HCT116 (cell line): ENCODE results near the gene COL15A1. TPM values are rescaled to one million over a fixed set of nuclear protein-coding genes. Genes with fewer than 3 reads are reported as not detected.

Experiments
- ATAC-seq: fragments of 200-7000 bp; cut with Tn5 transposase; 2 replicates; pipeline ENCODE4 v1.9.1; 2020; ENCODE audit warnings: mild to moderate bottlenecking, moderate library complexity
- BruUV-seq: library from RNA; stranded (reverse); fragments of 400-500 nt; replicated peaks from 2 replicates; lab custom pipeline; 2021; lab: Mats Ljungman, UMichigan
- CTCF ChIA-PET: fragments of 300-600 bp; sonication (Branson Sonifier 250); formaldehyde crosslinking; loops from one replicate; lab custom pipeline; 2021; ENCODE audit warnings: antibody characterized with exemption; lab: Charles Lee
- POLR2A ChIA-PET: fragments of 300-600, 350-600 bp; sonication (Branson Sonifier 250); formaldehyde crosslinking; loops from one replicate; lab custom pipeline; 2021; ENCODE audit warnings: antibody characterized with exemption; lab: Charles Lee
- RAD21 ChIA-PET, 2 experiments: fragments of 300-600 bp; sonication (Branson Sonifier 250); formaldehyde crosslinking; loops; one replicate each; lab custom pipeline; 2023; ENCODE audit warnings: low total read pairs in 2 of 2; ENCODE audit not compliant: uncharacterized antibody in 2 of 2, unreplicated experiment in 2 of 2, low non-redundant PET in 1 of 2; lab: Charles Lee
- DNase-seq: peaks from one replicate; pipeline ENCODE4 v3.0.0-alpha.2; 2010; ENCODE audit warnings: low read depth, low spot score
- H2AFZ ChIP-seq: fragments of 200-600 bp; shearing (Covaris generic), sonication (generic); 2 replicates; pipeline ENCODE4 v1.6.1; 2017; ENCODE audit warnings: low read depth, mixed run types, mixed read lengths, antibody characterized with exemption, low read length; ENCODE audit not compliant: poor library complexity, severe bottlenecking
- H3K27ac ChIP-seq: 2 replicates; pipeline ENCODE4 v1.5.1; 2012; ENCODE audit warnings: low read depth, low read length
- H3K27me3 ChIP-seq: fragments of 200-600 bp; sonication (generic); 2 replicates; pipeline ENCODE4 v1.6.1; 2016; ENCODE audit warnings: mixed run types, low read length, mixed read lengths; ENCODE audit not compliant: insufficient read depth
- H3K36me3 ChIP-seq, 2 experiments: fragments of 200-500 bp in 1 of 2; fragments of 200-600 bp in 1 of 2; sonication (Bioruptor generic) in 1 of 2; sonication (generic) in 1 of 2; 2 replicates each; pipeline versions ENCODE4 v1.5.1 to v1.6.1; 2014 to 2016; ENCODE audit warnings: low read length in 2 of 2, inconsistent platforms in 1 of 2, mixed read lengths in 1 of 2, mixed run types in 1 of 2; ENCODE audit not compliant: insufficient read depth in 2 of 2, control insufficient read depth in 1 of 2
- H3K4me1 ChIP-seq, 2 experiments: fragments of 200-600 bp in 1 of 2; sonication (generic) in 1 of 2; 2 replicates each; pipeline versions ENCODE4 v1.5.1 to v1.6.1; 2012 to 2017; ENCODE audit warnings: low read length in 2 of 2, inconsistent platforms in 1 of 2, mild to moderate bottlenecking in 1 of 2, mixed read lengths in 1 of 2, mixed run types in 1 of 2, moderate library complexity in 1 of 2; ENCODE audit not compliant: insufficient read depth in 2 of 2, control insufficient read depth in 1 of 2
- H3K4me2 ChIP-seq: fragments of 200-600 bp; sonication (generic); 2 replicates; pipeline ENCODE4 v1.6.1; 2017; ENCODE audit warnings: mixed run types, low read length, mixed read lengths
- H3K4me3 ChIP-seq, 2 experiments: fragments of 200-600 bp in 1 of 2; sonication (generic) in 1 of 2; replicated peaks in 1 of 2; 2 replicates each; pipeline ENCODE4 v1.5.1; 2011 to 2016; ENCODE audit warnings: low read length in 2 of 2, control low read depth in 1 of 2, low read depth in 1 of 2, mild to moderate bottlenecking in 1 of 2, mixed read lengths in 1 of 2, mixed run types in 1 of 2
- H3K79me2 ChIP-seq: fragments of 200-600 bp; sonication (generic); 2 replicates; pipeline ENCODE4 v1.6.1; 2017; ENCODE audit warnings: mild to moderate bottlenecking, mixed run types, low read length, moderate library complexity, mixed read lengths; ENCODE audit not compliant: insufficient read depth
- H3K9ac ChIP-seq: fragments of 200-600 bp; sonication (generic); 2 replicates; pipeline ENCODE4 v1.6.1; 2016; ENCODE audit warnings: low read length, mixed read lengths
- H3K9me2 ChIP-seq: fragments of 200-600 bp; sonication (generic), shearing (Covaris generic); 2 replicates; pipeline ENCODE4 v1.6.1; 2017; ENCODE audit warnings: mixed run types, mild to moderate bottlenecking, moderate library complexity; ENCODE audit not compliant: insufficient read depth
- H3K9me3 ChIP-seq, 2 experiments: fragments of 200-500 bp in 1 of 2; fragments of 200-600 bp in 1 of 2; sonication (Bioruptor generic) in 1 of 2; sonication (generic) in 1 of 2; 2 replicates each; pipeline ENCODE4 v1.6.1; 2014 to 2017; ENCODE audit warnings: low read length in 2 of 2, mixed read lengths in 2 of 2, inconsistent platforms in 1 of 2, low read depth in 1 of 2, mild to moderate bottlenecking in 1 of 2, mixed run types in 1 of 2, moderate library complexity in 1 of 2; ENCODE audit not compliant: control insufficient read depth in 1 of 2, insufficient read depth in 1 of 2
- H4K20me1 ChIP-seq: fragments of 200-600 bp; sonication (generic), shearing (Covaris generic); 2 replicates; pipeline ENCODE4 v1.6.1; 2017; ENCODE audit warnings: mixed run types, mild to moderate bottlenecking, moderate library complexity; ENCODE audit not compliant: insufficient read depth
- ATF3 ChIP-seq: IDR thresholded peaks from 2 replicates; pipeline ENCODE4 v1.6.1; 2012
- CEBPB ChIP-seq: IDR thresholded peaks from 2 replicates; pipeline ENCODE4 v1.6.1; 2012; ENCODE audit warnings: low read depth
- CTCF ChIP-seq, 3 experiments: fragments of 200-600 bp in 1 of 3; sonication (generic) in 1 of 3; IDR thresholded peaks in 2 of 3; conservative IDR thresholded peaks in 1 of 3; 2 replicates each; pipeline ENCODE4 v1.5.1; 2012 to 2017; ENCODE audit warnings: low read depth in 2 of 3, low read length in 2 of 3, antibody characterized with exemption in 1 of 3, borderline replicate concordance in 1 of 3, control low read depth in 1 of 3, mild to moderate bottlenecking in 1 of 3, mixed read lengths in 1 of 3, mixed run types in 1 of 3, moderate library complexity in 1 of 3; ENCODE audit not compliant: insufficient read depth in 1 of 3
- ELF1 ChIP-seq: IDR thresholded peaks from 2 replicates; pipeline ENCODE4 v1.6.1; 2012; ENCODE audit warnings: low read depth, borderline replicate concordance
- EZH2 ChIP-seq: fragments of 200-600 bp; sonication (generic); IDR thresholded peaks from 2 replicates; pipeline ENCODE4 v1.6.1; 2017; ENCODE audit warnings: antibody characterized with exemption, mixed run types
- FOSL1 ChIP-seq: IDR thresholded peaks from 2 replicates; pipeline ENCODE4 v1.6.1; 2012; ENCODE audit warnings: low read depth
- JUND ChIP-seq: IDR thresholded peaks from 2 replicates; pipeline ENCODE4 v1.6.1; 2012
- MAX ChIP-seq: IDR thresholded peaks from 2 replicates; pipeline ENCODE4 v1.6.1; 2012
- POLR2A ChIP-seq: IDR thresholded peaks from 2 replicates; pipeline ENCODE4 v1.7.0; 2011; ENCODE audit warnings: borderline replicate concordance; ENCODE audit not compliant: insufficient read depth, insufficient read length; ENCODE audit errors: extremely low read depth
- RAD21 ChIP-seq: IDR thresholded peaks from 2 replicates; pipeline ENCODE4 v1.6.1; 2012; ENCODE audit warnings: low read depth, mild to moderate bottlenecking
- REST ChIP-seq: IDR thresholded peaks from 2 replicates; pipeline ENCODE4 v1.6.1; 2012; ENCODE audit warnings: low read depth
- SIN3A ChIP-seq: IDR thresholded peaks from 2 replicates; pipeline ENCODE4 v1.6.1; 2012; ENCODE audit warnings: low read depth
- SP1 ChIP-seq: IDR thresholded peaks from 2 replicates; pipeline ENCODE4 v1.6.1; 2012; ENCODE audit warnings: low read depth
- YY1 ChIP-seq: IDR thresholded peaks from 2 replicates; pipeline ENCODE4 v1.6.1; 2011; ENCODE audit warnings: low read length, low read depth, moderate library complexity, mild to moderate bottlenecking; ENCODE audit not compliant: insufficient replicate concordance; ENCODE audit errors: extremely low read depth
- ZBTB33 ChIP-seq: IDR thresholded peaks from 2 replicates; pipeline ENCODE4 v1.6.1; 2011; ENCODE audit warnings: mild to moderate bottlenecking, low read length, moderate library complexity; ENCODE audit not compliant: insufficient replicate concordance; ENCODE audit errors: extremely low read depth
- ZNF274 ChIP-seq: fragments of 200-500 bp; sonication (Bioruptor generic); IDR thresholded peaks from 2 replicates; pipeline ENCODE4 v1.6.1; 2014; ENCODE audit warnings: mild to moderate bottlenecking, low read depth, low read length, inconsistent platforms
- intact Hi-C: fragments of 100-400 bp; cut with micrococcal nuclease; formaldehyde crosslinking; loops from 2 replicates; pipeline ENCODE4 v1.10.0; 2022
- total RNA-seq: library from RNA; stranded (reverse); gene quantifications from one replicate; pipeline ENCODE4 v1.2.1, GENCODE V29; 2021; ENCODE audit not compliant: unreplicated experiment

COL15A1 gene
- total RNA-seq, 1 experiment from 2014 or later: 0.15 TPM

GRCh38 chr9:98944057-98944733, 488 bp downstream of the COL15A1 start (continued):
- TF ChIP-seq ZBTB33: no peak
- no peak for TF ChIP-seq FOSL1
- no peak for TF ChIP-seq SP1
- no peak for TF ChIP-seq MAX
- no peak for TF ChIP-seq POLR2A
- TF ChIP-seq, all 23 proteins: peak for 0

GRCh38 chr9:98944734-98945074, 997 bp downstream of the COL15A1 start:
- H3K9ac ChIP-seq: no peak overlapping the region
- no peak overlapping the region for H3K4me3 ChIP-seq
- intact Hi-C loops: no loop called here
- H4K20me1 ChIP-seq: no peaks in the 10 kb centered on the region
- POLR2A ChIA-PET: no interaction called here
- H3K79me2 ChIP-seq: no peaks in the 10 kb centered on the region
- no peak for DNase-seq
- ATAC-seq: no peak
- no peak overlapping the region for H3K27ac ChIP-seq
- RAD21 ChIA-PET: no interaction called here
- peaks cover 11% of the 10 kb centered on the region; the same call in 1 of the 2 replicates for H3K27me3 ChIP-seq
- BruUV-seq: no TSS peak
- no peak overlapping the region for H3K4me2 ChIP-seq
- H3K4me1 ChIP-seq: no peaks in the 10 kb centered on the region
- H3K9me3 ChIP-seq: no peaks in the 10 kb centered on the region
- CTCF ChIA-PET: no interaction called here
- no peak overlapping the region for H2AFZ ChIP-seq
- no peaks in the 10 kb centered on the region for H3K36me3 ChIP-seq
- H3K9me2 ChIP-seq: no peaks in the 10 kb centered on the region
- TF ChIP-seq RAD21 (no peak), CTCF (IDR thresholded peaks at IDR 0.05 in 2 of 3, conservative IDR thresholded peaks at IDR 0.05 in 1 of 3; ENCODE audit: borderline replicate concordance in 1 of 3, insufficient read depth in 1 of 3, low read depth in 2 of 3, low read length in 2 of 3) (no peak), ZNF274 (no peak), JUND (no peak), CEBPB (no peak), FOSL1 (no peak), YY1 (no peak), POLR2A (no peak), SP1 (no peak), REST (no peak), MAX (no peak), EZH2 (no peak), ELF1 (no peak), SIN3A (no peak), ATF3 (no peak)
